SK-N-DZ (cell line): ENCODE results near the gene BCAN.

Source experiments
- DNase-seq: peaks from one replicate; pipeline ENCODE4 v3.0.0-alpha.2; 2015; ENCODE audit warnings: low spot score

Gene BCAN

DNA sequence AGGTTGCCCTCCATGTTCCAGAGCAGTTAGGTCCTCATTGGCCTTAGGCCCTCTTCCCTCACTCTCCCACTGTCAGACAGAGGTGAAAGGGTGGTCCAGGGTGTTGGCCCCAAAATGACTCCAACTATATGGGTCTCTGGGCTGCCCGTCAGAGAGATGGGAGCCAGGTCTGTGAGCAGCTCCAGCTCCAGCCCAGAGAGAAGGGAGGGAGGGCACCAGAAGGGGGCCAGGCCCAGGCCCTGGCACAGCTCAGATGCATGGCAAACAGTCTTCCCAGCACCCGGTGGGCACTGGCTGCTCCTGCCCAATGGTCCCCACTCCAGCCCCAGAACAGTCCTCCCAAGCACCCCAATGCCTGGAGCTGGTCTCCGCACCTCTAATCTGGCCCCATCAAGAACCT, 2.2 kb downstream of the BCAN start:
- DNase-seq, result no peak

DNA sequence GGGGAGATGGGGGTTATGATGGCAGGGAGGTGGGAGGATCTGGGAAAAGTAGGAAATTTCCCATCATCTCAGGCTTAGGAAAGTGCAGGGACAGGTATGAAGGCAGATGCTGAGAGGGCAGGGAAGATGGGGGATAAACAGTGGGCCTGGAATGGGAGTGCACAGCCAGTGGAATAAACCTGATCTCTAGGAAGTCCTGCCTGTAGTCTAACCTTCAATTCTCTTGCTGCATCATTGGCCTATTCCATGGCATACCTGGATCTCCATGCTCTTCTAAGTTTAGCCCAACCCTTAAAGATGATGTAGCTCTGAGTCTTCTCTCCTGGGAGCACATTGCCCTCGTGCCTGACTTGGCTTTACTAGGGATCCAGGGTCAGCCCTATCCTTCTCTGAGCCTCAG, 2.7 kb downstream of the BCAN start:
- no peak for DNase-seq

DNA sequence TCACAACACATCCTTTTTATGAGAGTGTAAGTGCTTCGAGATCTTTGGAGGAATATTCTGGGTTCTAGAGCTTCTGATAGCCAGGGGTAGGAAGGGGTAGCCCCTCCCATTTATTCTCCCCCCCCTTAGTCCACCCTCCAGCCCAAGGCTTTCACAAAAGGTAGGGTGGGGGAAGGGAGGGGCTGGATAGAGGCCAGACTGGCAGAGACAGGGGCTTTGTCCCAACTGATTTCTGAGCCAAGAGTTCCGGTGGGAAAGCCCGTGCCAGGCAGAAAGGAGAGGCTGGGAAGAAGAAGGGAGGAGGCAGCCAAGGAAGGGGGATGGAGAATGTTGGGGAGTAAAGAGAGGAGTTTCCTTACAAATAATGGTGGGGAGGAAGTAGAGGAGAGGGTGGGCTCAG, 3.1 kb downstream of the BCAN start:
- no peak for DNase-seq

DNA sequence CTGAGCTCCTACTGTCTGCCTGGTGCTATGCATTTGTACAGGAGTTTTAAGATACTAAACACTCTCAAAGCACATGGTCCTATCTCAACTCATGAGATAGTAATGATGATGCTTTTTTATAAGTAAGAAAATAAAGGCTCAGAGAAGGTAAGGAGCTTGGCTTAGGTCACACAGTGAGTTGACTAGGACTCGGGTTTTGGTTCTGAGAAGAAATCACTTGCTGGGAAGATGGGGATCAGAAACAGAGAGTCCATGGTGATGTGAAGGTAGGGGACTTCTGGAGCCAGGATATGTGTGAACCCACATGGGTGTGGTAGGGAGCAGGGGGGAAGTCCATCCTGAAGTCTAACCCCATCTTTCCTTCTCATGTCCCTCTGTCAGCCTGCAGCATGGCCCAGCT, 3.7 kb downstream of the BCAN start:
- no peak for DNase-seq

DNA sequence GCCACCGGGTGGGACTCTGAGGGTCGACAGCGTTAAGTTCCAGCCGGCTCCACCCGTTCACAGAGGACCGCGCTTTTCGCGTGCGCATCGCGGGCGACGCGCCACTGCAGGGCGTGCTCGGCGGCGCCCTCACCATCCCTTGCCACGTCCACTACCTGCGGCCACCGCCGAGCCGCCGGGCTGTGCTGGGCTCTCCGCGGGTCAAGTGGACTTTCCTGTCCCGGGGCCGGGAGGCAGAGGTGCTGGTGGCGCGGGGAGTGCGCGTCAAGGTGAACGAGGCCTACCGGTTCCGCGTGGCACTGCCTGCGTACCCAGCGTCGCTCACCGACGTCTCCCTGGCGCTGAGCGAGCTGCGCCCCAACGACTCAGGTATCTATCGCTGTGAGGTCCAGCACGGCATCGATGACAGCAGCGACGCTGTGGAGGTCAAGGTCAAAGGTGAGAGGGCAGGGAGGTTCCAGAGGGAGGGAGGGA, 4.9 kb downstream of the BCAN start:
- no peak for DNase-seq

DNA sequence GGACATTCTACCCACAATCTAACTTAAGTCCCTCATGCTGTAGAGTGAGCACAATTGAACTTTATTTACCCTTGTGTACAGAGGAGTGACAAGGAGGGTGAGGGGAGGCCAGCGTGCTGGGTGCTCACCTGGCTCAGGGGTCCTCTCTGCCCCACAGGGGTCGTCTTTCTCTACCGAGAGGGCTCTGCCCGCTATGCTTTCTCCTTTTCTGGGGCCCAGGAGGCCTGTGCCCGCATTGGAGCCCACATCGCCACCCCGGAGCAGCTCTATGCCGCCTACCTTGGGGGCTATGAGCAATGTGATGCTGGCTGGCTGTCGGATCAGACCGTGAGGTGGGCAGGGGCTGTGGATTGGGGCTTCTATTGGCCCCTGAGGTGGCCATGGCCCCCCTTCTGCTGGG, 5.4 kb downstream of the BCAN start:
- no peak for DNase-seq

DNA sequence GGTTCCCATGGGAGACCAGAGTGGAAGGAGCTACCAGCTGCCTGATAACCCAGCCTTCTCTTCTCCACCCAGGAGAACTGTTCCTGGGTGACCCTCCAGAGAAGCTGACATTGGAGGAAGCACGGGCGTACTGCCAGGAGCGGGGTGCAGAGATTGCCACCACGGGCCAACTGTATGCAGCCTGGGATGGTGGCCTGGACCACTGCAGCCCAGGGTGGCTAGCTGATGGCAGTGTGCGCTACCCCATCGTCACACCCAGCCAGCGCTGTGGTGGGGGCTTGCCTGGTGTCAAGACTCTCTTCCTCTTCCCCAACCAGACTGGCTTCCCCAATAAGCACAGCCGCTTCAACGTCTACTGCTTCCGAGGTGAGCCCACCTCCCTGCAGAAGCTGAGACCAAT, 6.6 kb downstream of the BCAN start:
- DNase-seq, result no peak

DNA sequence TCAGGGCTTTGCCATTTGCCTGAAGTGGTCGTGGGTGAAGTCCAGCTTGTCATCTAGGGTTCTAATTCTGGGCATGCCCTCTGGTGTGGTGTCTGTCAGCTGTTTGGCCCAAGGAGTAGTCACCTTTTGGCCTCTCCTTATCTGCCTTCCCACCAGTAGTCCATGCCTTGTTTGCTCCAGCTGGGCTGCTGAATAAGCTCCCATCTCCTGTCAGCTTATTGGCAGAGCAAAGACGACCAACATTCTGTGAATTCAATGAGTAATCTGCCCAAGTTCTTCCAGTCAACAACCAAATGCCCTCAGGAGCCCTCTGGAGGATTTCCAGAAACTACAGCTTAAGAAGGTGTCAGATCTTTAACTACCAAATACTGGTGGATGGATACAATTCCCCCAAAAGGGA, 7.0 kb downstream of the BCAN start:
- no peak for DNase-seq

DNA sequence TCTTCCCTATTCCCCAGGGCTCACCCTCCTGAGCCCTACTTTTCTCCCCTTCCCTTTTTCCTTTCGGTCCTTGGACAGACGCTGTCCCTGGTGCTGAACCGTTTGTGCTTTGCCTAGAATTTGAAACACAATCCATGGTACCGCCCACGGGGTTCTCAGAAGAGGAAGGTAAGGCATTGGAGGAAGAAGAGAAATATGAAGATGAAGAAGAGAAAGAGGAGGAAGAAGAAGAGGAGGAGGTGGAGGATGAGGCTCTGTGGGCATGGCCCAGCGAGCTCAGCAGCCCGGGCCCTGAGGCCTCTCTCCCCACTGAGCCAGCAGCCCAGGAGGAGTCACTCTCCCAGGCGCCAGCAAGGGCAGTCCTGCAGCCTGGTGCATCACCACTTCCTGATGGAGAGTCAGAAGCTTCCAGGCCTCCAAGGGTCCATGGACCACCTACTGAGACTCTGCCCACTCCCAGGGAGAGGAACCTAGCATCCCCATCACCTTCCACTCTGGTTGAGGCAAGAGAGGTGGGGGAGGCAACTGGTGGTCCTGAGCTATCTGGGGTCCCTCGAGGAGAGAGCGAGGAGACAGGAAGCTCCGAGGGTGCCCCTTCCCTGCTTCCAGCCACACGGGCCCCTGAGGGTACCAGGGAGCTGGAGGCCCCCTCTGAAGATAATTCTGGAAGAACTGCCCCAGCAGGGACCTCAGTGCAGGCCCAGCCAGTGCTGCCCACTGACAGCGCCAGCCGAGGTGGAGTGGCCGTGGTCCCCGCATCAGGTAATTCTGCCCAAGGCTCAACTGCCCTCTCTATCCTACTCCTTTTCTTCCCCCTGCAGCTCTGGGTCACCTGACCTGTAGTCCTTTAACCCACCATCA, 10.4 kb downstream of the BCAN start:
- DNase-seq, result no peak

DNA sequence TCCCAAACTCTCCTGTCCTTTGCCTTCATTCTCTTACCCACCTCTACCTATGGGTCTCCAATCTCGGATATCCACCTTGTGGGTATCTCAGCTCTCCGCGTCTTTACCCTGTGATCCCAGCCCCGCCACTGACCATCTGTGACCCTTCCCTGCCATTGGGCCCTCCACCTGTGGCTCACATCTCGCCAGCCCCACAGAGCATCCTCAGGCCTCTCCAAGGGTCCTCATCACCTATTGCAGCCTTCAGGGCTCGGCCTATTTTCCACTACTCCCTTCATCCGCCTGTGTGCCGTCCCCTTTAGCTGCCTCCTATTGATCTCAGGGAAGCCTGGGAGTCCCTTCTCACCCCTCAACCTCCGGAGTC, 11.1 kb downstream of the BCAN start:
- DNase-seq, result no peak

DNA sequence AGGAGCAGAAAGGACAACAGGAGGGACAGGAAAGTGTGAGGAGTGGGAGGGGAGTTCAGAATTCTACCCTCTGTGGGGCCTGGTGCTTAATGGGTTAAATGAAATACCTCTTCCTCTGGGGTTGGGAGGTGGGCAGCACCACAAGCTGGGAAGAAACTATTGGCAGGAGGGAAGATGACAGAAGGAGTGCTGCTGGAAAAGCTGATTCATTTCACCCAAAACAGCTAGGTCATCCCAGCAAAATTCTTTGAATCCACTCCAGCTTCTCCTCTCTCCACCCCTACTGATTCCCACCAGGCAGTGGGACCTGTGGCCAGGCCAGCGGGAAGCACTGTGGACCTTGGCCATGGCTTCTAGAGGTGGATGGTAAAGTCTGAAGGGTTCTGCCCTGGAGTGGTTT, 12.8 kb downstream of the BCAN start:
- DNase-seq, result no peak

DNA sequence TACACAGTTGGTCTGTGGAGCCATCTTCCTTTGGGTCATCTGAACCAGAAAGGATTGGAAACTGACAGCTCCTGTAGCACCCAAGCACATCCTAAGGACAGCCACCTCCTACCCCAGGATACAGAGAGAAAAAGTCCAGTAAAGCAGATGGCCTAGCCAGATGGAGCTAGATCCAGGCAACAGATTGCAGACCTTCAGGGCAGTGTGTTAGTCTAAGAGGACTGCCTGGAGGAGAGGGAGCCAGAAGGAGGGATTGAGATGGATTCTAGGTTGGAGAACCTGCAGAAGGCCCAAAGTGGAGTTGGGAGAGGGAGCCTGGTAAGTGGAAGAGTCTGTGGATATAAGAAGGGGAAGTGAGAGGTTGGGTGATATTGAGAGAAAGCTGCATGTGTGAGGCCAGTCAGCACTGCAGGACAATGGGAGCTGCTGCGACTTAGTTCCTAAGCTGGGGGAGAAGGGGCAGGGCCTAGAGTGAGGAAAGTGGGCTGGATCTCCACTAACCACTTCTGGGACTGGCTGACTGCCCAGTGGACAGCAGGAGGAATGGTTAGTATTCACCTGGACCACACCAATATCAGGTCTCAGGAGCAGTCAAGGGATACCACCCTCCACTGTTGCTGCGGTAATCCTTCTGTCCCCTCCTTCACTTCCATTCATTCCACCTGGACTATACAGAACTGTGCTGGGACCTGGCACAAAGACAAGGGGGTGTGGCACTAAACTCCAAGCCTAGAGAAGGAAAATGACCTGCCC, 13.4 kb downstream of the BCAN start:
- DNase-seq, result no peak

DNA sequence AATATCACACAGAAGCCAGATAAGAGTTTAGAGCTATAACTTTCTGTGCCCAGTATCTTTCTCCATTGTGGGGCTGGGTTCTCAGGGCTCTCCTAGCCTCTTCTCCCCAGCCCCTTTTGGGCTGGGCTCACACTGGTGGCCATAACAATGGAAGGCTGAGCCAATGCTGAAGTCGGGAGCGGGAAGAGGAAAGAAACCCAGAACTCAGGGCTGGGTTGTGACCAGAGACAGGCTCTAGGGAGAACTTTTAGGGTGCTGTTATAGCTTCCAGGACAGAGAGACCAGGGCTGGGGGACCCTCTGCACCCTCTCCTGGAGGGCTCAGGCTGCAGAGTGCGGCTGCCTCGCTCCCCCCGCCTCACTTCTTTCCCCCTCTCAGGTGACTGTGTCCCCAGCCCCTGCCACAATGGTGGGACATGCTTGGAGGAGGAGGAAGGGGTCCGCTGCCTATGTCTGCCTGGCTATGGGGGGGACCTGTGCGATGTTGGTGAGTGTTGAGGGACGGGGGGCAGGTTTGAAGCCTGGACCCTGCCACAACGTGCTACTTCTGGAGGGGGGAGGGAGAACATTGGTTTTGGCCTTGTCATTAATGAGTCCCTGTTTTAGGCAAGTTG, 14.1 kb downstream of the BCAN start:
- DNase-seq, result no peak

DNA sequence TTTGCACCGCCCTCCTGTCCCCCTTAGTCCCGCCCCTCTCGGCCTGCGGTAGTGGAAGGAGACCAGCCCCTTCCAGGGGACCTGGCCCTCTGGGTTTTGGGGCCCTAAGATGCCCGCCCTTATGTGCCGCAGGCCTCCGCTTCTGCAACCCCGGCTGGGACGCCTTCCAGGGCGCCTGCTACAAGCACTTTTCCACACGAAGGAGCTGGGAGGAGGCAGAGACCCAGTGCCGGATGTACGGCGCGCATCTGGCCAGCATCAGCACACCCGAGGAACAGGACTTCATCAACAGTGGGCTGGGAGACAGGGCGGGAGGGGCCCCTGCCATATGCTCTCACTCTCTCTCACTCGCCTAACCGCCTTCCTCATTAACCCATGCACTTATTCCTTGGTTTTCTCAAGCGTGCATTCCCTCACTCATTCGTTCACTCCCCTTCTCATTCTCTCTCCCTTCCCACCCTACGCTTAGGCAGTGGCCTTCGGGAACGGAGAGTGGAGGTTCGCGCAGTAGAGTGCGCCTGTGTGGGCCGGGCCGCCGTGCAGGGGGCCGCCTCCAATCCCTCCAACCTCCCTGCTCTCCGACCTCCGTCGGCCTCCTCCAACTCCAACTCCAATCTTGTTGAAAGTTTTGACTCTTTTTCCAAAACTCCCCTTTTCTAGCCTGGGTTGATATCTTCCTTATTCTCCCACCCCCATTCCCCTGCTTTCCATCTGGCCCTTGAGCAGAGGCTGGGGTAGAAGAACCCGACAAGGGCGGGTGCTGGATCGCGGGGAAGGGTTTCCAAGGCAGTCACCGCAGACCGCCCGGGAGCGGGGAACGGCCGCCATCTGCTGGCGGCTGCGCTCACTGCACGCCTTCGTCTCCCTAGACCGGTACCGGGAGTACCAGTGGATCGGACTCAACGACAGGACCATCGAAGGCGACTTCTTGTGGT, 15.2 kb downstream of the BCAN start:
- peak; percentile 73 for DNase-seq

DNA sequence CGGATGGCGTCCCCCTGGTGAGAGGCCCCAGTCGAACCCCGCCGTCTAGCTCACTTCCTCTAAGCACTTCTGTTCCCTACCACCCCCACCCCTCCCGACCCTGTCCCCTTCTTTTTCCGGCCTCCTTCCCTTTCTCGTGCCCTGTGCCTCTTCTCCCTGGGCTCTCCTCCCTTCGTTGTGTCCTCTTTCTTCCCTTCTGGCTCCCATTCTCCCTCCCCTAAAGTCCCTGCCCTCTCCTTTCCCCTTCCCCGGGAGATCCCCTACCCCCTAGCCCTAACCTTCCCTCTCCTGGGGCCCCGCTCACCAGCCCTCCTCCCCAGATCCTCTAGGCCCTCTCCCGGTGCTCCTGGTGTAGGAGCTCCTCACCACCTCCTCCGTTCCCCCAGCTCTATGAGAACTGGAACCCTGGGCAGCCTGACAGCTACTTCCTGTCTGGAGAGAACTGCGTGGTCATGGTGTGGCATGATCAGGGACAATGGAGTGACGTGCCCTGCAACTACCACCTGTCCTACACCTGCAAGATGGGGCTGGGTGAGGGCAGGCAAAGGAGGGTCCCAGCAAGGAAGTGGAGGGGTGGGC, 15.9 kb downstream of the BCAN start:
- no peak for DNase-seq

DNA sequence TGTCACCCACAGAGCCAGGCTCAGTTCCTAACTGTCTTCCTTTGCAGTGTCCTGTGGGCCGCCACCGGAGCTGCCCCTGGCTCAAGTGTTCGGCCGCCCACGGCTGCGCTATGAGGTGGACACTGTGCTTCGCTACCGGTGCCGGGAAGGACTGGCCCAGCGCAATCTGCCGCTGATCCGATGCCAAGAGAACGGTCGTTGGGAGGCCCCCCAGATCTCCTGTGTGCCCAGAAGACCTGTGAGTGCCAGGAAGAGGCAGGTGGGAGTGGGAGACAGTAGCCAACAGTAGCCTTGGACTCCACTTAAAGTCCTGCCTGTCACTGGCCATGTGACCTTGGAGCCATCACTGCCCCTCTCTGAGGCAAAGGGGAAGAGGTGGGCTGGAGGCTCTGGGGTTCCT, 16.6 kb downstream of the BCAN start:
- DNase-seq, result no peak

DNA sequence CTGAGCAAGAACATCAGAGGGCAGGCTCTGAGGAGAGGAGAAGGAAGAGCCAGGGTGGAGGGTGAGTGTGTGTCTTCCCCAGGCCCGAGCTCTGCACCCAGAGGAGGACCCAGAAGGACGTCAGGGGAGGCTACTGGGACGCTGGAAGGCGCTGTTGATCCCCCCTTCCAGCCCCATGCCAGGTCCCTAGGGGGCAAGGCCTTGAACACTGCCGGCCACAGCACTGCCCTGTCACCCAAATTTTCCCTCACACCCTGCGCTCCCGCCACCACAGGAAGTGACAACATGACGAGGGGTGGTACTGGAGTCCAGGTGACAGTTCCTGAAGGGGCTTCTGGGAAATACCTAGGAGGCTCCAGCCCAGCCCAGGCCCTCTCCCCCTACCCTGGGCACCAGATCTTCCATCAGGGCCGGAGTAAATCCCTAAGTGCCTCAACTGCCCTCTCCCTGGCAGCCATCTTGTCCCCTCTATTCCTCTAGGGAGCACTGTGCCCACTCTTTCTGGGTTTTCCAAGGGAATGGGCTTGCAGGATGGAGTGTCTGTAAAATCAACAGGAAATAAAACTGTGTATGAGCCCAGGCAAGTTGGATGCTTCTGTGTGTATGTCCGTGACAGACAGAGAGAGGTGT, 17.1 kb downstream of the BCAN start:
- no peak for DNase-seq

DNA sequence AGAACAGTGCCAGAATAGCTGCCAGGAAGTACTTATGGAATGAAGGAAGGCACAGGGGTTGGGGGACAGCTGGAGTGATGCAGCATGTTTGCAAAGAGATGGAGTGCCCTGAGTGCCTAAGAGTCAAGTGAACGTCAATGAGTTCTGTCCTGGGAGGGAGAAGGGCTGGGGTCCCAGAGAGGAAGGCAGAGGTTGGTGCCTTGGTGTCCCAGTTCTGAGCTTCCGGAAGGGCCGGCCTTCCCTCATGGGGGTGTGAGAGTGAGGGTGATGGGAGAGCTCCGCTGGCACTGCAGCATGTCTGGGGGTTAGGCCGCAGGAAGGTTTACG, 17.7 kb downstream of the BCAN start:
- no peak for DNase-seq

DNA sequence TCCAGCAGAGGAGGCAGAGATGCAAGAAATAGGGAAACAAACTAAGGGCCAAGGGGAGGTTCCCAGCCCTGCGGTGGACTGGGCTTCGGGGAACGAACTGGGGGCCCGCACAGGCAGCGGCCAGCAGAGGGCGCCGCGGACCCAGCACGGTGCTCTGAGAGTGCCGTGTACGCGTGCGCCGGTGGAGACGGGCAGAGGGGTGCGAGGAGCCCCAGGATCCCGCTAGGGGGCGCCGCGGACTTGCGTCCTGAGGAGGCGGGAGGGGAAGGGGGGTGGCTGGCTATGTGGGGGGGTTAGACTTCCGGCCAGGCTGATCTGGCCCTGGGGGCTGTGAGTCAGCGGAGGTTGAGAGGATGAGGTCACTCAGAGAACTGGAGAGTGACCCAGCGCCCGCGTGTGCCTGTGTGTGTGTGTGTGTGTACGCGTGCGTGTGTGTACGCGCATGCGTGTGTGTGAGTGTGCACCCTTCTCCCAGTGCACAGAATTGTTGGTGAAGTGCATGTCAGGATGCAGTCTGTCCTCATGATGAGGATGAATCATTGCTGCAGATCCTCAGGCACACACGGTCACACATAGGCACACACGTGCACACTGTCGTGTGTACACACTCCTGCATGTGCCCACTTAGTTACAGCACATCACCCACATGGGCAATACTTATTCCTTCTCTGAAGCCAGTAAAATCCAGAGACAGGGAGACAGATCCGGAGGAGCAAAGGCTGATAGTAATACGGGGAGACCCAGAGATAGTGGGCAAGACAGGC, 18.3 kb downstream of the BCAN start:
- peak; percentile 96 for DNase-seq

DNA sequence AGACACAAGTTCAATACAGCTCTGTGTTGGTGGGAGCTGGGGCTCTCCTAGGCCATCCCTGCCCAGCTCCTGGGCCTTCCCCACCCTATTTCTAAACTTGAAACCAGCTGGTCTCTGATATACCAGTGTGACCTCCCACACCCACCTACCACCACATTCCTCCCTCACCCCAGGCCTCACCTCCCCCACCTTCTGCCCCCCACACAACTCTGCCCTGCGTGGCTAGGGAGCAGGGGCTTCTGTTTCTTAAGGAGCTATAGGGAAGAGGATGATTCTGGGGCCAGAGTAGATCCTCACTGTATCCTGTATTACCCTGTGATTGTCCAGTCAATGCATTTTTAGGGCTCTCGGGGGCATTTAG, 18.8 kb downstream of the BCAN start:
- no peak for DNase-seq
